ENCODE data around the gene EPM2AIP1. TPM values are rescaled to one million over a fixed set of nuclear protein-coding genes. Genes with fewer than 3 reads are reported as not detected.
A peak's percentile ranks its signal among the peaks of the same experiment; 100 is the strongest.

Gene EPM2AIP1
- total RNA-seq, 1 donor from 2014 or later: 18.4 TPM

DNA sequence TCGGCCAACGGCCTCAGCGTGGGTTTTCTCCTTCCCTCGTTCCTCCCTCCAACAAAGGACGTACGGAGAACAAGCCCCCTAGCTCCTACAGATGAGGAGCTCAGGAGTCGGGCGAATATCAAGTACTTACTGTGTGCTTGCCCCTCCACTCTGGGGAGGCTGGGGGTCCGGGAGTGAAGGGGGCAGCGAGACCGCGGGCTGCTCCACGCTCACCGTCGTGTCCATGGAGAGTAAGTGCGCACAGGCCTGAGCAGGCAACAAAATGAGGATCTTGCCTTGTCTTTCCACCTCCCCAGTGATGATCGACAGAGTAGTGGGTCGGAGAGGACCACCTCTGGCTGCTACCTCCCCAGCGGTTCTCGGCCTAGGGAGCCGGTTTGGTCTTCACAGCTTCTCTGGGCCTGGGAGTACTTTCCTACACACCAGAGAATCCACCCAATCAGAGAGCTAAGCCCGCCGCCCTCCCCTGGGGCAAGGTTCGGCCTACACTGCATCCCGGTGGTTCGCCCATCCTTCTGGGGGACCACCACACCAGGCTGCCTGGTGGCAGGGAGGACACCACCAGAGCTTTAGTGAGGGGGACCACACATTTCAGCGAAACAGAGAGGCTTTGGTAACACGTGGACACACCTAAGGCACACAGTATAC is 47.5 kb downstream of the EPM2AIP1 start:
- intact Hi-C loops (cut with DNase I): no loop called here
- peaks cover 32% of the 10 kb centered on the region for H3K4me1 ChIP-seq
- ATAC-seq: no peak
- H3K9me3 ChIP-seq: peaks cover 11% of the 10 kb centered on the region
- H3K27ac ChIP-seq: peak overlapping the region; percentile 86
- TF ChIP-seq, protein P1, sequence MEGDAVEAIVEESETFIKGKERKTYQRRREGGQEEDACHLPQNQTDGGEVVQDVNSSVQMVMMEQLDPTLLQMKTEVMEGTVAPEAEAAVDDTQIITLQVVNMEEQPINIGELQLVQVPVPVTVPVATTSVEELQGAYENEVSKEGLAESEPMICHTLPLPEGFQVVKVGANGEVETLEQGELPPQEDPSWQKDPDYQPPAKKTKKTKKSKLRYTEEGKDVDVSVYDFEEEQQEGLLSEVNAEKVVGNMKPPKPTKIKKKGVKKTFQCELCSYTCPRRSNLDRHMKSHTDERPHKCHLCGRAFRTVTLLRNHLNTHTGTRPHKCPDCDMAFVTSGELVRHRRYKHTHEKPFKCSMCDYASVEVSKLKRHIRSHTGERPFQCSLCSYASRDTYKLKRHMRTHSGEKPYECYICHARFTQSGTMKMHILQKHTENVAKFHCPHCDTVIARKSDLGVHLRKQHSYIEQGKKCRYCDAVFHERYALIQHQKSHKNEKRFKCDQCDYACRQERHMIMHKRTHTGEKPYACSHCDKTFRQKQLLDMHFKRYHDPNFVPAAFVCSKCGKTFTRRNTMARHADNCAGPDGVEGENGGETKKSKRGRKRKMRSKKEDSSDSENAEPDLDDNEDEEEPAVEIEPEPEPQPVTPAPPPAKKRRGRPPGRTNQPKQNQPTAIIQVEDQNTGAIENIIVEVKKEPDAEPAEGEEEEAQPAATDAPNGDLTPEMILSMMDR (IDR thresholded peaks at IDR 0.05): no peak
- peak overlapping the region; percentile 87 for H3K4me3 ChIP-seq
- no peaks in the 10 kb centered on the region for H3K36me3 ChIP-seq
- no peaks in the 10 kb centered on the region for H3K27me3 ChIP-seq (ENCODE audit: low read depth)
- DNase-seq: no peak

DNA sequence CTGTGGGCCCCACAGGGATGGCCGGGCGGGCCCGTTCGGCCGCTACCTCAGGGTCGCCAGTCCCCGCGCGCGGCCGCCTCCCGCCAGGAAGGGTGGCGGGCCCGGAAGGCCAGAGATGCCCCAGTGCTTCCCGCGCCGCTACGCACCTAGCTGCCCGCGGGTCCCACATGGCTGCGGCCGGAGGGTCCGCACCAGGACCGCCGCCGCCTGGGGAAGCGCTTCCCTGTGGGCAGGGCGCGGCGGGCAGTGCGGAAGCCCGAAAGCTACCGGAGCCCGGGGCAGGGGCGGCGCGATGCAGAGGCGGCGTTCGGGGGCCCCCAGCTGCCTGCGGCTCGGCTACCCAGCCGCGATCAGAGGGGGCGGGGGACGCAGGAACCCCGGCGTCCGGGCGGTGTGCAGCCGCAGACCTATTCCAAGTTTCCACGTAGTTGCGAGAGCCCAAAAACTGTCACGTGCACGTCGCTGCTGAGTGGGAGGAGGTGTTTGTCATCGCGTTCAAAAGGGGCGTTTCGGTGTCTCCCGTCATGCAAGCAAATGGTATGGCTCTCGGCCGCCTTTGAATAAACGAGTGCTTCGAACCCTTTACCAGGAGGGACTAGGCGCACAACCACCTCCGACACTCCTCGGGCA is 48.2 kb downstream of the EPM2AIP1 start, which contains the start of gene TRANK1:
Gene TRANK1, minus strand, starts transcription at position 414 of the 630 bp plus-strand sequence. Its CDS starts 245 bp downstream, at position 169.
- Histone ChIP-seq H3K27me3 (ENCODE audit: low read depth) (no peaks in the 10 kb centered on the region), H3K36me3 (no peaks in the 10 kb centered on the region), H3K9me3 (peaks cover 11% of the 10 kb centered on the region), H3K4me3 (peak within 1 kb of the TSS; percentile 87), H3K27ac (peak within 1 kb of the TSS; percentile 86), H3K4me1 (peaks cover 33% of the 10 kb centered on the region)
- intact Hi-C loops (cut with DNase I): no loop called here
- TF ChIP-seq, protein P1 (IDR thresholded peaks at IDR 0.05): no peak
- ATAC-seq (peak; percentile 82 to 88), DNase-seq (peak; percentile 84)

DNA sequence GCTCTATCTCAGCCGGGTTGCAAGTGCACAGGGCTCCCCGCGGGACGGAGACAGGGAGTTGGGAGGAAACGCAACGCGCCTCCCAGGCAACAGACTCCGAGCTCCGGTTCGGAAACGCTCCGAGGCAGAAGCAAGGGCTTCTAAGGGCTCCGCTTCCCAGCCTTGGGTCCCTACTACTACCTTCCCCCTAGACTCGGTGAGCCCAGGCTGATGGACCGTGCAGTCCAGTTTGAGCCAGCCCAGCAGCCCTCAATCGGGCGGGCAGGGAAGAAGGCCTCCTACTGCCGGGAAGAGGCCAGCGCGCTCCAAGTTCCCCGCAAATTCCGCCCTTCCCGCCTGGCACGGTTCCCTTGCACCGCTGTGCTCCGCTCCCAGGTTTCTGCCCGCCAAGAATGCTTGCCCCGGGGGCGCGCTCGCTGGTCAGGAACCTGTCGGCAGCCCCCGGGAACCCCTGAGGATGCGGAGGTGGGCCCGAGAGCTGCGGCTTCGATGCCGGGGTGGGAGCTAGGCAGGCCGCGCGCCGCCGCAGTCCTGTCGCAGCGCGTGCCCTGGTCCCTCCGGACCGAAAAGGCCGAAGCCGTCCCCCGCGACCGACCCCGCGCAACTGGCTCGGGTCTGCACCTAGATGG is 48.8 kb downstream of the EPM2AIP1 start:
- Histone ChIP-seq H3K9me3 (peaks cover 11% of the 10 kb centered on the region), H3K4me3 (peak overlapping the region; percentile 87), H3K36me3 (no peaks in the 10 kb centered on the region), H3K4me1 (peaks cover 33% of the 10 kb centered on the region), H3K27ac (peak overlapping the region; percentile 86), H3K27me3 (ENCODE audit: low read depth) (no peaks in the 10 kb centered on the region)
- DNase-seq (peak; percentile 72), ATAC-seq (peak; percentile 84 to 90)
- intact Hi-C loops (cut with DNase I): no loop called here
- TF ChIP-seq, protein P1 (IDR thresholded peaks at IDR 0.05): peak; percentile 12

DNA sequence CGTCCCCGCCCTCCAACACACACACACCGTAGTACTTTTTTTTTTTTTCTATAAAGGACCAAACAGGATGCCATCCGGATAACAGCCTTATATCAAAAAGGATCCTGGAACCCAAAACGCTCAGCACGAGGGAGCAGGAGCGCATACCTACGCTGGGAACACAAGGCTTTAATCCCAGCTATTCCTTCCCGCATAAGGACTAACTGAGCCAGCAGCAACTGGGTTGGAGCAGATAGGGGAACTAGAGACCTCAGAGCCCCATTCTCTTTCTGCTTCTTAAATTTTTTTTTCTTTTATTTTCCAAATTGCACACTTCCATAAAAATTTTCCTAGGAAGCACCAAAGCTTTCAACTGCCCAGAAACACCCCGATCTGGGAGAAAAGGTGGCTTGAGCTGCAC is 49.3 kb downstream of the EPM2AIP1 start:
- Histone ChIP-seq H3K36me3 (no peaks in the 10 kb centered on the region), H3K27ac (peak overlapping the region; percentile 86), H3K4me3 (peak overlapping the region; percentile 87), H3K27me3 (ENCODE audit: low read depth) (no peaks in the 10 kb centered on the region), H3K9me3 (peaks cover 11% of the 10 kb centered on the region), H3K4me1 (peaks cover 33% of the 10 kb centered on the region)
- intact Hi-C loops (cut with DNase I): no loop called here
- TF ChIP-seq, protein P1 (IDR thresholded peaks at IDR 0.05): no peak
- DNase-seq (no peak), ATAC-seq (no peak)

DNA sequence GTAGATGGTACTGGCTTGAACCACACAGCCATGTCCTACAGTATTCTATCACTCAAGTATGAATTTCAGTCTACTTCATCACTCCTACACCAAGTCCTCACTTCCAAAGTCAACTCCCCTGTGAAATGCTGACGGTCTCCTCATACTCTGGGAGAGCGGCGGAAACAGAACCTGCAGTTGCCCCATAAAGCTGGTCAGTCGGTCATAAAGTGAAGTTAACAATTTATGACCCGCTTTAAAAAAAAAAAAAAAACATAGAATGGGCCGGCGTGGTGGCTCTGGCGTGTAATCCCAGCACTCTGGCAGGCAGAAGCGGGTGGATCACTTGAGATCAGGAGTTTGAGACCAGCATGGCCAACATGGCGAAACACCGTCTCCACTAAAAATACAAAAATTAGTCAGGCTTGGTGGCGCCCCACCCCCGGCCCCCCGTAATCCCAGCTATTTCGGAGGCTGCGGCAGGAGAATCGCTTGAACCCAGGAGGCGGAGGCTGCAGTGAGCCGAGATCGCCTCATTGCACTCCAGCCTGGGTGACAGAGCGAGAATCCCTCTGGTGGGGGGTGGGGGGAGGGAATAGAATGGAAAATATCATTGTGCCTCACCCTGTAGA is 50.2 kb downstream of the EPM2AIP1 start:
- intact Hi-C loops (cut with DNase I): no loop called here
- ATAC-seq (no peak), DNase-seq (no peak)
- H3K4me3 ChIP-seq: no peak overlapping the region
- H3K9me3 ChIP-seq: peaks cover 6% of the 10 kb centered on the region
- TF ChIP-seq, protein P1 (IDR thresholded peaks at IDR 0.05): no peak
- no peaks in the 10 kb centered on the region for H3K27me3 ChIP-seq (ENCODE audit: low read depth)
- peaks cover 33% of the 10 kb centered on the region for H3K4me1 ChIP-seq
- H3K36me3 ChIP-seq: no peaks in the 10 kb centered on the region
- no peak overlapping the region for H3K27ac ChIP-seq

Data from lower lobe of right lung (tissue), 2 donors.